SK-N-SH (cell line): ENCODE results near the gene ATPAF2. TPM values are rescaled to one million over a fixed set of nuclear protein-coding genes. Genes with fewer than 3 reads are reported as not detected.

Experiments used
- CTCF ChIA-PET: fragments of 300-600, 350-600 bp; formaldehyde crosslinking; extraction: SDS; loops from one replicate; lab custom pipeline; 2021; lab: Yijun Ruan, JAX
- POLR2A ChIA-PET: fragments of 350-600 bp; sonication (Branson Sonifier 250); formaldehyde crosslinking; extraction: SDS; loops from one replicate; lab custom pipeline; 2020; ENCODE audit warnings: antibody characterized with exemption, inconsistent platforms; lab: Yijun Ruan, JAX
- DNase-seq: peaks from one replicate; pipeline ENCODE4 v3.0.0; 2012
- H2AFZ ChIP-seq: fragments of 200-600 bp; sonication (generic); 2 replicates; pipeline ENCODE4 v1.8.1; 2016; ENCODE audit warnings: antibody characterized with exemption, mild to moderate bottlenecking, low read depth
- H3F3A ChIP-seq: fragments of 200-600 bp; sonication (generic); replicated peaks from 2 replicates; pipeline ENCODE3; 2016; ENCODE audit warnings: antibody characterized with exemption, mild to moderate bottlenecking; ENCODE audit not compliant: insufficient read depth
- H3K27ac ChIP-seq, 2 experiments: fragments of 200-500 bp in 1 of 2; fragments of 200-600 bp in 1 of 2; sonication (Bioruptor generic) in 1 of 2; sonication (generic), shearing (Covaris generic) in 1 of 2; 2 replicates each; pipeline versions ENCODE4 v1.5.1 to v1.6.1; 2014 to 2016; ENCODE audit warnings: low read depth in 2 of 2, inconsistent platforms in 1 of 2, low read length in 1 of 2, mild to moderate bottlenecking in 1 of 2, mixed read lengths in 1 of 2
- H3K27me3 ChIP-seq: fragments of 200-600 bp; sonication (generic), shearing (Covaris generic); 2 replicates; pipeline ENCODE4 v1.6.1; 2016; ENCODE audit warnings: mixed run types; ENCODE audit not compliant: insufficient read depth
- H3K36me3 ChIP-seq, 2 experiments: fragments of 200-500 bp in 1 of 2; fragments of 200-600 bp in 1 of 2; sonication (Bioruptor generic) in 1 of 2; sonication (generic) in 1 of 2; replicated peaks in 1 of 2; 2 replicates each; pipeline versions ENCODE3 to v1.5.1; 2014 to 2016; ENCODE audit warnings: low read length in 1 of 2, mild to moderate bottlenecking in 1 of 2; ENCODE audit not compliant: insufficient read depth in 2 of 2, control insufficient read depth in 1 of 2
- H3K4me1 ChIP-seq, 2 experiments: fragments of 200-500 bp in 1 of 2; fragments of 200-600 bp in 1 of 2; sonication (Bioruptor generic) in 1 of 2; sonication (generic), shearing (Covaris generic) in 1 of 2; 2 replicates each; pipeline versions ENCODE4 v1.5.1 to v1.6.1; 2014 to 2016; ENCODE audit warnings: low read depth in 1 of 2, low read length in 1 of 2, mixed run types in 1 of 2; ENCODE audit not compliant: insufficient read depth in 2 of 2, control insufficient read depth in 1 of 2
- H3K4me2 ChIP-seq: fragments of 200-600 bp; sonication (generic), shearing (Covaris generic); 2 replicates; pipeline ENCODE4 v1.6.1; 2017; ENCODE audit warnings: mixed run types
- H3K4me3 ChIP-seq, 2 experiments: fragments of 200-500 bp in 1 of 2; fragments of 200-600 bp in 1 of 2; sonication (Bioruptor generic) in 1 of 2; sonication (generic), shearing (Covaris generic) in 1 of 2; 2 replicates each; pipeline versions ENCODE4 v1.5.1 to v1.8.1; 2014 to 2016; ENCODE audit warnings: low read depth in 2 of 2, inconsistent platforms in 1 of 2, low read length in 1 of 2, mild to moderate bottlenecking in 1 of 2, mixed read lengths in 1 of 2, moderate library complexity in 1 of 2
- H3K79me2 ChIP-seq: fragments of 200-600 bp; sonication (generic); 2 replicates; pipeline ENCODE4 v1.8.1; 2017; ENCODE audit warnings: mild to moderate bottlenecking; ENCODE audit not compliant: insufficient read depth
- H3K9ac ChIP-seq: fragments of 200-600 bp; sonication (generic); 2 replicates; pipeline ENCODE4 v1.6.1; 2017; ENCODE audit warnings: mixed run types
- H3K9me2 ChIP-seq: fragments of 200-600 bp; sonication (generic); 2 replicates; pipeline ENCODE4 v1.6.1; 2017; ENCODE audit warnings: mixed run types
- H3K9me3 ChIP-seq: fragments of 200-600 bp; sonication (generic); 2 replicates; pipeline ENCODE4 v1.6.1; 2017; ENCODE audit warnings: mixed run types, mild to moderate bottlenecking, moderate library complexity
- H4K20me1 ChIP-seq: fragments of 200-600 bp; sonication (generic); 2 replicates; pipeline ENCODE4 v1.6.1; 2017; ENCODE audit warnings: mild to moderate bottlenecking, mixed run types; ENCODE audit not compliant: insufficient read depth
- CTCF ChIP-seq: fragments of 200-600 bp; sonication (generic); IDR thresholded peaks from 2 replicates; pipeline ENCODE4 v1.6.1; 2017; ENCODE audit warnings: antibody characterized with exemption, mild to moderate bottlenecking, moderate library complexity
- FOSL2 ChIP-seq: IDR thresholded peaks from 2 replicates; pipeline ENCODE4 v1.4.0; 2012; ENCODE audit warnings: low read depth, mild to moderate bottlenecking, moderate library complexity, borderline replicate concordance
- FOXJ3 ChIP-seq: sonication (generic); formaldehyde crosslinking; IDR thresholded peaks from 2 replicates; pipeline ENCODE4 v1.5.1; 2020; ENCODE audit warnings: mild to moderate bottlenecking, missing genetic modification reagents
- GABPA ChIP-seq: IDR thresholded peaks from 2 replicates; pipeline ENCODE4 v1.4.0; 2012; ENCODE audit warnings: low read depth, mild to moderate bottlenecking
- IRF3 ChIP-seq: fragments of 150-350 bp; IDR thresholded peaks from 2 replicates; pipeline ENCODE4 v1.6.1; 2016; ENCODE audit warnings: mild to moderate bottlenecking, low read depth, low read length
- MEF2A ChIP-seq: IDR thresholded peaks from 2 replicates; pipeline ENCODE4 v1.4.0; 2012; ENCODE audit warnings: low read depth, borderline replicate concordance
- PBX3 ChIP-seq: IDR thresholded peaks from 2 replicates; pipeline ENCODE4; 2012
- RXRA ChIP-seq: IDR thresholded peaks from 2 replicates; pipeline ENCODE4 v1.4.0; 2012; ENCODE audit warnings: low read depth, mild to moderate bottlenecking, borderline replicate concordance
- SMC3 ChIP-seq: IDR thresholded peaks from 2 replicates; pipeline ENCODE4 v1.6.1; 2012; ENCODE audit warnings: low read depth, low read length, improper control_type of control experiment
- TAF1 ChIP-seq: IDR thresholded peaks from 2 replicates; pipeline ENCODE4 v1.6.1; 2012; ENCODE audit warnings: low read depth, mild to moderate bottlenecking, low read length, moderate library complexity, borderline replicate concordance
- YY1 ChIP-seq: IDR thresholded peaks from 2 replicates; pipeline ENCODE4 v1.4.0; 2012; ENCODE audit warnings: low read depth, mild to moderate bottlenecking
- ZBTB33 ChIP-seq: IDR thresholded peaks from 2 replicates; pipeline ENCODE4 v1.4.0; 2012; ENCODE audit warnings: low read depth, borderline replicate concordance
- WGBS: methylation state at CpG from one replicate; pipeline ENCODE4 v1.1.6; 2017; ENCODE audit warnings: low lambda C conversion rate; 5-methylcytosine and 5-hydroxymethylcytosine counted together
- polyA plus RNA-seq, 3 experiments: library from polyadenylated mRNA; depleted of rRNA; stranded (reverse); fragments of >200 nt; gene quantifications; 2 replicates each; pipeline ENCODE4 v1.2.3, GENCODE V29; 2012

The ATPAF2 gene
- polyA plus RNA-seq, 1 of the 3 experiments (the other 2 are of a cell fraction): 20.8 TPM

DNA sequence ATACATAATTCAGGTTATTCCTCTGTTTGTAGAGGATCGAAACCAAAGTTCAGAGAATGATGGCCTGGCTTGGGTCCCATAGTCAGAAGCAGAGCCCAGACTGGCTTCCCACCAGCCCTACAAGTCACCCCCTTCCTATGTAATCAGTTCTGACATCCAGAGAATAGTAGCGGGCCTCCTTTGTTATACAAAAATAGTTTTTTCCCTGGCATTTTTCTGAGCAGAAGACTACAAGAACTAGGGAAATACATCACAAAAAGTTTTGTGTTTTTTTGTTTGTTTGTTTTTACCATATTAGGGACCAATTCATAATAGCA, 19.2 kb downstream of the ATPAF2 start:
- peaks cover 0 to 17% of the 10 kb centered on the region in 2 experiments for H3K36me3 ChIP-seq
- DNase-seq: no peak
- H3K4me2 ChIP-seq: no peak overlapping the region
- H2AFZ ChIP-seq: no peak overlapping the region
- H4K20me1 ChIP-seq: no peaks in the 10 kb centered on the region
- TF ChIP-seq SMC3 (no peak), FOXJ3 (no peak), TAF1 (no peak), GABPA (no peak), FOSL2 (no peak), YY1 (no peak), IRF3 (no peak), PBX3 (no peak), RXRA (no peak), CTCF (no peak), MEF2A (no peak), ZBTB33 (no peak)
- H3K27ac ChIP-seq: peak overlapping the region in 1 of 2 experiments; percentile 44; a peak in 1 of 4 replicates
- no peak overlapping the region for H3K9ac ChIP-seq
- no peaks in the 10 kb centered on the region for H3K27me3 ChIP-seq
- H3F3A ChIP-seq: peaks cover 4% of the 10 kb centered on the region
- H3K79me2 ChIP-seq: no peaks in the 10 kb centered on the region
- ChIA-PET CTCF (interaction anchor here (1.1 to 1.5 kb wide), 2 partner anchors 13 to 25 kb away, joined by 3 to 7 read pairs; no protein-coding TSS in a partner anchor), POLR2A (no interaction called here)
- H3K4me3 ChIP-seq: no peak overlapping the region
- H3K4me1 ChIP-seq: peaks cover 0 to 38% of the 10 kb centered on the region in 2 experiments; a peak in 1 of 4 replicates
- 96% methylated on average over 2 of the region's 2 CpGs for WGBS
- H3K9me2 ChIP-seq: no peaks in the 10 kb centered on the region
- H3K9me3 ChIP-seq: no peaks in the 10 kb centered on the region
